Ovary (tissue), 3 donors: ENCODE measurements around the gene MS4A13.

Experiments
- POLR2A ChIP-seq: fragments of 450-650 bp; IDR thresholded peaks from one replicate; pipeline ENCODE4 v1.6.1; 2017; ENCODE audit warnings: antibody characterized with exemption, mild to moderate bottlenecking, moderate library complexity
- TF ChIP-seq, protein P1 (sequence below), 3 donors: fragments of 450-650 bp in 2 of 3; fragments of 200-600 bp in 1 of 3; IDR thresholded peaks; one replicate each; pipeline versions ENCODE4 v1.5.1 to v1.8.0; 2016 to 2022; ENCODE audit warnings: antibody characterized with exemption in 3 of 3, mild to moderate bottlenecking in 1 of 3
- donor health status: DM: no; HTN: no; CAD: no.

DNA sequence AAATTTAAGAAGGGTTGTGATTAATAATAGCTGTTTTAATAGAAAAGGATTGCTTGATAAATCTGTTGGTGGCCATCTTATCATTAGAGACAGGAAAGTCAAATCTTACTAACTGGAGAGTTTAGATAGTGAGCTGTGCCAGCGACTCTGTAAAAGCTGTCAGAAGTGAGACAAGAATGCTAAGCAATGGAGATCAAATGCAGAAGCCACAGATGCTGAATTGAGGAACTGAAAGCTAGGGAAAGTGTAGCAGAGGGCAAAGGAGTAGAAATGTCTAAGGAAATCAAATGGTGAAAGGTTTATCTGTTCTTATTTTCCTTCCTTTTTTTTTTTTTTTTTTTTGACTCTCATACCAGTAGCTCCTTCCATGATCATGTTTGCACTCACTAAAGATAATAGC is 13.7 kb downstream of the MS4A13 start:
- TF ChIP-seq POLR2A: no peak
- TF ChIP-seq, protein P1, sequence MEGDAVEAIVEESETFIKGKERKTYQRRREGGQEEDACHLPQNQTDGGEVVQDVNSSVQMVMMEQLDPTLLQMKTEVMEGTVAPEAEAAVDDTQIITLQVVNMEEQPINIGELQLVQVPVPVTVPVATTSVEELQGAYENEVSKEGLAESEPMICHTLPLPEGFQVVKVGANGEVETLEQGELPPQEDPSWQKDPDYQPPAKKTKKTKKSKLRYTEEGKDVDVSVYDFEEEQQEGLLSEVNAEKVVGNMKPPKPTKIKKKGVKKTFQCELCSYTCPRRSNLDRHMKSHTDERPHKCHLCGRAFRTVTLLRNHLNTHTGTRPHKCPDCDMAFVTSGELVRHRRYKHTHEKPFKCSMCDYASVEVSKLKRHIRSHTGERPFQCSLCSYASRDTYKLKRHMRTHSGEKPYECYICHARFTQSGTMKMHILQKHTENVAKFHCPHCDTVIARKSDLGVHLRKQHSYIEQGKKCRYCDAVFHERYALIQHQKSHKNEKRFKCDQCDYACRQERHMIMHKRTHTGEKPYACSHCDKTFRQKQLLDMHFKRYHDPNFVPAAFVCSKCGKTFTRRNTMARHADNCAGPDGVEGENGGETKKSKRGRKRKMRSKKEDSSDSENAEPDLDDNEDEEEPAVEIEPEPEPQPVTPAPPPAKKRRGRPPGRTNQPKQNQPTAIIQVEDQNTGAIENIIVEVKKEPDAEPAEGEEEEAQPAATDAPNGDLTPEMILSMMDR (IDR thresholded peaks at IDR 0.05): no peak
